ENCODE measurements around the gene BARX2.

The BARX2 gene

DNA sequence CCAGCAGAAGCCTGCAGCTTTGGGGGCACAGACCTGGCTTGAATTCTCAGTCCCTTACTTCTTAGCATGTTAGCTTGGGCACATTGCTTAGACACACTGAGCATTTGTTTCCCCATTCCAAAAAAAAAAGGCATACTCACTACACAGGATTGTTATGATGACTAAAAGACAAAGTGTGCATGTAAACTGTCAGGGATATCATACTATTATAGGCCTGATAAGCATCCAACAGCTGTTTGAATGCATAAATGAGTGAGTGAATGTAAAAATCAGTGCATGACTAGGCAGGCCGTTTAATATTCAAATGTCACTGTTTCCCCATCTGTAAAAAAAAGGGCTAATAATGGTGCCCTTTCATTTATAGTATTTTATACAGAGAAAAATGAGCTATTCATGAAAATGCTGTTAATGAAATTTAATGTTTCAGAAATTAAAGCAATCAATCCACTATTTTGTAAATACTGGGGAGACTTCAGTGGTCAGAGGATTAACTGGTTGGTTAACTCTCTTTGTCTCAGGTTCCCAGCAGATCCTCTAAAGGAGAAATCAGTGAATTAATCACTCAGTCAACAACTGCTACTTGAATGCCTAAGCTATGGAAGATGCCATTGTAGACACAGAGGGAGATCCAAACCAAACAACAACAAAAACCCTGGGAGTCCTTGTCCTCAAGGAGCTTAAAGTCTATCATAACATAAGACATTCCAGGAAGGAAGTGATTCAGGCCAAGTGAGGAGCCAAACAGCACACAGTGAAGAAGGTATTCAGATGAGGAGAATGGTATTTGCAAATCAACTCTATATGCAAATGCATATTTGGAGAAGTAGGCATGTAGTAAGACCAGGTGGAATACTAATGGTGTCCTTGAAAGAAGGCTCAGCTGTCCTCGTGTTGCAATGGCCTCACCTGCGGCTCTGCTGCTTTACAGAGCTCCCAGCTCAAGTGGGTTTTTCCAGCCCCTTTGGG lies 26.8 kb downstream of the BARX2 start:
- no peak for DNase-seq

DNA sequence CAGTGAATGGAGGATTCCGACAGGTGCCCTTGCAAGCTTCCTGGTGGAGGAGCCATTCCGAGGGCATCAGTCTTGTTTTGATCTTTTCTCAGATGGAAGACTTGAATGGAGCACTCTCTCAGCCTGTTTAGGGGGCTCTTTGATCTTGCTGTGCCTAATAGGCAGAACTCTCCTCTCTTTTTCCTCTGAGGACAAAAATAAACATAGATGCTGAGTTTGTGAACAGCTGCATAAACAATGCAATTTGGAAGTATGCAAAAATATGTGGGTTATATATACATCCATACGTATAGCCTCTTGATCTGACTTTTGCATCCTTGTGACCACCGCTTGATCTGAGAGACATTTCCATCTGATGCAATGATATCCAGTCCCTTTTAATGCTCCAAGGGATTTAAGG lies 29.1 kb downstream of the BARX2 start:
- no peak for DNase-seq

DNA sequence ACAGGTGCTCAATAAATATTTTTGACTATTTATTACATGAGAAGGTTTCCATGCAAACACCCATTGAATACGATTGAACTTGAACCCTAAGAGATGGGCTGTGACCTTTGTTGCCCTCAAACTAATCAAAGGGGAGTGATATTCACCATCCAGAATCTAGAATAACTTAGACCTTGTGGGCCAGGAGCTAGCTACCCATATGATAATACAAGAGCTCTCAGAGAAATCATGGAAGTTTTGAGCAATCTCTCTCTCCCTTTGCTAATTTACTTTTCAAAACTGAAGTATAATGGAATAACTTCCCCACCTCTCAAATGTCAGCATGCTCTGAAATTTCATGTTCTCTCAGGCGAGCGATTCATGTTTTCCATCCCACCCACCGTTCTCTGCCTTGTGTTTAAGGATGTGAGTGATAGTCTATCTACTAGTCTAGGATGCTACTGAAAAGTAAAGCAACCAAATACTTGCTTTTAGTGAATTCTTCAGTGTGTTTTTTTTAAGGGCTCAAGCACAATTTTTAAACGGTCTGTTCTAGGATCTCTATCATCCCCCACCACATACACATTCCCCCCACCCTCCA lies 33.3 kb downstream of the BARX2 start:
- DNase-seq = no peak

DNA sequence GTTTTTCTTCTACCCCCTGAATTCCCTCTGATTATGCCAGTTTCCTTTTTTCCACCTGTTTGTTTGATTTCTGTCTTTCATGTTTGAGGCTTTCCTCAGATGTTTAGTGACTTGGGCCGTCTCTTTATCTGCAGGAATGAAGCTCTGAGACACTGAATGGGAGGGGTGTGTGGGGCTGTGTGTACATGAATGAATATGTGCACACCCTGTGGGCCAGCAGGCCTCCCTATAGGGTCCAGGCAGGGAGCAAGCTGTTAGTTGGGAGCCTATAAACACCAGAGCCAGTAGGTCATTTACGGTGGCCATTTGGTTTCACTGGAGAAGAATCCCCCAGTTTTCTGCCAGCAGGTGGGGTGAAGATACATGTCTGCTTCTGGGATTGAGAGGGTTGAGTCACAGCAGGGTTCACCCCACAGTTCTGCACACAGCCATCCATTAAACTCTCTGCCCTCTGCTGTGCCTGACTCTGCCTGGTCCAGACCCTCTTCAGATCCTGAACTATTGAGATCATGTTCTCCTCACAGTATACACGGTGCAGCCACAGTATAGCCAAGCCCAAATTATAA lies 34.8 kb downstream of the BARX2 start:
- no peak for DNase-seq

DNA sequence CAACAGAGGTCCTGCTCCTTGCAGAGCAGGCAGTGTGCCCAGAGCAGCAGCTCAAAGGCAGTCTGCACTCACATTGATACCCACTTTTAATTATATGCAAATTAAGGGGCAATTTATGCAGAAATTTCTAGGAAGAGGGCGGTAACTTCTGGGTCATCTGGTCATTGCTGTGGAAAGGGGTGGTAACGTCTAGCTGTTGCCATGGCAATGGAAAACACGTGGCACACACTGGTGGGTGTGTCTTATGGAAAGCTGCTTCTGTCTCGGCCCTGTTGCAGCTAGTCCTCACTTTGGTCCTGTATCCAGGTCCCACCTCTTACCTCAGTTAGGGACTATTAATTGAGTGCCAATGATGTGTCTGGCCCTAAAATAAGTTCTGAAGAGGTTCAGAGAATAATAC lies 36.8 kb downstream of the BARX2 start:
- DNase-seq = no peak

DNA sequence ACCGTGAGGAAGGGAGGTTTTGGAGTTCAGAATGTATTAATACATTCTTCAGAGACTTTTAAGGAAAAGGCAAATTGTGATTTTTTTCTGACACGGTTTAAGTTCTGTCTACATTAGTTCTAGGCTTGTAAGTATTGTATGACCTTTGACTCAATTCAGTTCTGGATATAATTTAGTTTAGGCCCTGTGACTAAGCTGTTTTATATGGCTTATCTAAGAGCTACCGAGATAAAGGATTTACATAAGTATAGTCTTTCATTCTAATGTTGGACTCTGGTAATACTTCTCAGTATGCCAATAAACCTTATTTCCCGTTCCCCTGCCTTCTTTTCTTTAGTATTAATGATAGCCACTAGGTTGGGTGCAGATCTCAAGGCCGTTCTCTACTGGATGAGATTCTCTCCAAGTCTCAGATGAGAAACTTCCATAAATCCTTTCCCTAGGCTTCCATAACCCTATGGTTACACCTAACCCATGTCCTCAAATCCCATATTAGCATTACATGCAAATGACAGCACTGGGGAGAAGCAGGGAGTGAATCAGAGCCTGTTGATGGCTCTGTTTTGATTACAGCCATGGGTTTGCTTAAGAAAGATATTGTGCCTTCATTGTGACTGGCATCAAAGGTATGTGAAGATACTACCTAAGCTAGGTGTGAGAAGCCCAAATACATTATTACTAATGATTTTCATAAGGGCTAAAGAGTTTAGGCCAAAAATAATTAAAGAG lies 38.7 kb downstream of the BARX2 start:
- DNase-seq = no peak

DNA sequence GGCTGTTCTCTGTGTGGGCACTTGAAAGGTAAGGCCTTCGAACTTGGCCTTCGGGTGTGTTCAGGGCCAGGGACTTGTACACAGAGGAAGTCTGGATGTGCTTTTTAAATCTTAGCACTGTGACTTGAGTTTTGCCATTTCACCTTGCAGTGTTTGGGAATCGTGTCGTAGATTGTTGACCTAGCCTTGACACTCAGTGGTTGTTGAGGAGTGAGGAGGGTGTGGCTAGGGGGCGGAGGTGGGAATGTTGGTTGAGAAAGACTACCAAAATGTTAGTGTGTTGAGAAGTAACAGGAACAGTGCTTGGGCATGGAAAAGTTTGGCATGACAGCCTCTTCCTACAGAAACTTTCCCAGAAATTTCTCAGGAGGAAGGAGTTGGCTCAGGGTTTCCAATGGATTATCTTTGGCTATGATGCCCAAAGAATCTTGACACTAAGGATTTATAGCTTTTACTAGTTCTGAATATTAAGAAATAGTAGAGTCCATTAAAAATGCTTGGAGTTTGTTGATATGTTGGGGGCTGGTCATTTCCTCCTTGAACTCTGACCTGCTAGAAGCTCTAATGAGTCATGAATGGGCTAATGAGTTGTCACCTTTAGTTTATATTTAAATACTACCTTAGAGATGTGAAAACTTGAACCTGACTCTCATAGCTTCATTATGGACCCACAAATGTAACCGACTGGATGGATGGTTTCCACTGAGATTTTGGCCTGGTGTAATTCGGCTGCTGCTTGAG lies 40.6 kb downstream of the BARX2 start:
- no peak for DNase-seq

DNA sequence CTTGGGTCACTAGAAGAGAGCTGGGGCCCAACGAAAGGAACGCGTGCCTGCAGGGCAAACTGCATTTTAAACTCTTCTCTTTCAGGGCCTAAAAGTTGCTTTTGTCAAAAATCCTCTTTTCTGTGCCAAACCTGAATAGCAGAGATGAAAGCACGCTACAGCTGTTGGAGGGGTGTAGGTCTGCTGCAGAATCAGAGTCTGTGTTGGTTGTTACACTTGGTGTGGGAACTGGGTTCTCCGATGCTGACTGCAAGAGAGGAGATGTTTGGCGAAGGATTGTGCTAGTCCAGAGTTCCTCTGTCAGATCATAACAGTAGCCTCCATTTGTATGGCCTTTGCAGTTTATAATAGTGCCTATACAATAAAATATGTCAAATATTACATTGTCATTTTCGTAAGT lies 41.8 kb downstream of the BARX2 start:
- DNase-seq = no peak

DNA sequence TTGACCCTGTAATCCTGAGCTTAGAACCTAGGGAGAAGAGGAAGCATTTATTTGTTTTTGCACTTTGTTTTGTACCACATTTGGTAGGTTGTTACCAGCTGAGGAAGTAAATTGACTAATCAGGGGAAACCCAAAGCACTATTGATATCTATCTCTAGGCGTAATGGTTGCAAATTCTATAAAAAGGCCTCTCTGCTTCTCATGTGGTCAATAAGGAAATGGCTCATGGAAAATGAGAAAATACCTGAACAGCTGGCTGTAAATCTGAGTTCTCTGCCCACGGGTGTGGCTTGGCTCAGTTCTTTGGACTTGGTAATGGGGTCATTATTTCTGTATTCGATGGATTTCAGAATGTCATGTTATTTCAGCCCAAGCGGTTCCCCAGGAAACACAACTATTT lies 42.4 kb downstream of the BARX2 start:
- DNase-seq = no peak

DNA sequence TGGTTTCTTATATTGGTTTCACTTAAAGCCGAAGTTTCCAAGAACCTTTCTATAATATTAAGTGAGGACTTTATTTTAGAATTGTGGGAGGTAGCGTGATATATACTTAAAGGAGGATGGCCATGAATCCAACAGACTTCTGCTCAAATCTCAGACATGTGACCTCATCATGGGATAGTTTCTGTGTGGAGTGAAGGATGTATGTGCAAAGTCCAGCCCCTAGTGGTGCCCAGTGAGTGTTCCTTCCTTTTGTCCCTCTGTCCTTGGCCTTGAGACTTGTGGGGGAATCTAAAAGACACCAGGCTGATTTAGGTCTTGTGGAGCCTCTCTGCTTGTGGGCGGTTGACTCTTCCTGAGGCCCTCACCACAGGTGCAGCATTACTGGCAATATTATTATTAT lies 43.7 kb downstream of the BARX2 start:
- no peak for DNase-seq

DNA sequence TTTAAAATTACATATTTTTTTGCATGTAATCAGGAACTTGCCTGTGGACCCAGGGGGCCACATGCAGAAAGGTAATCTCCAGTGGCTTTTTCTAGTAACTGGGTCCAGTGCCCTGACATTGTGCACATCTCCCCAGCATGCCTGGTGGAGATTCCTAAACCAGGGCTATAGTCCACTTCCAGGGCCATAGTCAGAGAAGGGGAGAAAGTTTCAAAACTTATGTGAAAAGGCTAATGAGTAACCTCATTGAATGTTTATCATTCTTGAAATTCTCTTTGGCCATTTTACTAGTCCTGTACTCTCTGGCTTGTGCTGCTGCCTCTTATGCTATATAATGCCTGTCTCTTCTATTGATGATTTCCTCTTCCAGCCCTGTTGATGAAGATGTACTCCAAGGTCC lies 47.8 kb downstream of the BARX2 start:
- DNase-seq = no peak

DNA sequence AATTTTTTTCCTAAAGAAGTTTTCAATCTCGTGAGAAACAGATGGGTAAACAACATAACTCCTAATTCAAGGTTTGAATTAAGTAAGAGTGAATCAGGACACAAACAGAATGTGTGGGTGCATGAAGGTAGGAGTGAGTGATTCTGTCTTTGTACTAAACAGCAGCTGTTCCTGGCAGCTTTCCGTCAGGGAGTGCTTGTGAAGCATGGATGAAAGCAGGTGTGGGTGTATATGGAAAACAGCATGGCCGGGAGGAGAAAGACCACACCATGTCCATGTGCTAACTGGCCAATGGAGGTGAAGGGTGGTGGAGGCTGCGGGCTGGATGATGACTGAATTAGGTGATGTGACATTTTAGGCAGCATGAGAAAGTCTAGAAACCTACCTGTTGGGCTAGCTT lies 49.6 kb downstream of the BARX2 start:
- DNase-seq = no peak

DNA sequence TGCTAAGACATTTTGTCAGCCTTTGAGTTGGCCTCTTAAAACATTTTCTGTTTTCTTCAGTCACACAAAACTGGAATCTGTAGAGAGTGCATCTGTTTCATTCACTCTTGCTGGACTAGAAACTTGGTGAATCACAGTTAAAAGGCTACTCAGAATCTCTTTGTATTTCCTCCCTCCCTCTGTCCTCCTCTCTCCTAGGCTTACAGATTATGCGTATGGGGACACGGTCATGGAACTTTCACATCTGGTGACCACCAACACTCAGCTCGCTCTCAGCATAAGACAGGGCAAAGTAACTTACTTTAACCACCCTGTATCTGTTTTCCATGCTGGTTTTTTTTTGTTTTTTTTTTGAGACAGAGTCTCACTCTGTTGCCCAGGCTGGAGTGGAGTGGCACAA lies 50.4 kb downstream of the BARX2 start:
- no peak for DNase-seq

DNA sequence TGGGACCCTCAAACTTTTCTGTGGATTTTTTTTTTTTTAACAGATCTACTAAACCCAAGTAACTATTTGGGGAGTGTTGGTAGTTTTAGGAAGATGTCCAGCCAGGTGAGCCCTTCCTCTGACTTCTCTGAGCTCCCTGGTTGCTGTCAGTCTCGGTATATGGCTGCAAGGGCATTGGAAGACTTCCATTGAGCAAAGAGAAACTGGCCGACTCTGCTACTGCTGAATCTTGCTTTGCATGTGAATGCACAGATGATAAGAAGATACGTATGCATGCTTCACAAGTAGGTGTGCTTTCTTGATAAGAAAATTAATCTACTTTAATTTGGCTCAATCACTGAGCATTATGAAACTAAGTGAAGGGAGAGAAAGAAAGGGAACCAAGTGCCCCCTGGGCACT lies 51.1 kb downstream of the BARX2 start:
- DNase-seq = no peak

DNA sequence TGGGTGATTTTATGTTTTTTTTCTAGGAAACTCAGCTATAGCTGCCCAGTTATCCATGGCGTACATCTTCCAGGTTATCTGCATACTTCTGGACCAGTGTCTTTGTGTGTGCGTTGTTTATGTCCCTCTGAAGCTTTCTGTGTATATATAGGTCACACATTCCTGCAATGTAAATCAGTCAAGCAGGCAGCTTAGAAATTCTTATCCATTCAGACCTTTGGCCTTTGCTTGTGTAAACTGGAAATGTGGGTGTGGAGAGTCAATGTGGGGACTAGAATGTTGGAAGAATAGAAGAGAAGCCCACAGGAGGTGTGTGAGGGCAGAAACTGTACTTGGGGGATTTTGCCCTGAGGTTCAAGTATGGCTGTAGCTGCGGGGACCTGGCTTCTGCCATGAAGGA lies 51.7 kb downstream of the BARX2 start:
- no peak for DNase-seq

DNA sequence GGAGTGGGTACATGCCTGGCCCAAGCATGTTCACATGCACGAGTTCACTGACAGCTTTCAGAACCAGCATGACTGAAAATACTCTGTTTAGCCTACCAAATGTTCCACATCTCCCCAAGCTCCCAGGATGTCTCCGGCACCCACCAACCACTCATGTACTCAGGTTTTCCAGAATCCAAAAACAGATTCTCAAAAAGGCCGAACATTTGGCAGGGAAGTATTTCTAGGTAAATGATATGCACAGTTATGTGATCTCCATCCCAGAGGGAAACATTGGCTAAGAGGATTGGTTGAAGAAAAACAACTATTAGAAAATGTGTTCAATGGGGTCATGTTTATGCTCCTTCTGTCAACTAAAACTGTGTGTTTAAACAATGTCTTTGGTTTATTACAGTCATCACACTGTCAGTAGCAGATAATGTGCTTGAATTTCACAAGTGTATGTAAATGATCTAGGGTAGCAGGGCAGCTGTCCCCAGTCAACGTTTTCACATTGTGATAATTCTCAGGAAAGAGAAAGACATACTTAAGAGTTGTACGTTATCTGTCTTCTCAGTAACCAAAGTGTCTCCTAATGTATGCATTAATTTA lies 52.3 kb downstream of the BARX2 start:
- DNase-seq = no peak

DNA sequence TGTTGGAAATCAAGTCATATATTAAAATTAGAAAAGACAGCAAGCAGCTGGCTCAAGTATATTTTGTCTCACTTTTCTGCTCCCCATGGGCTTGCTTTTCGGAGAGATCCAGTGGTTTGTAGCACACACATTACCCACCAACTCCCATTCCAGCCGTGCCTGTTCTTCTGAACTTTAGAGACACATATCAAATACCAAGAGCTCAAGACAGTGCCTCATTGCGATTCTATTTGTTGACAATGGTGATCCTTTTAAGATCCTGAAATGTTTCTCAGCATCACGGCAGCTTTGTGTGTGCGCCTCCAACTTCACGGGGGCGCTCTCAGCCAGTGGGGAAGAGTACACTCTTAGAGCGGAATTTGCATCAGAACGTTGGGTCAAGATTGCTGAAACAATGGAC lies 52.9 kb downstream of the BARX2 start:
- DNase-seq = no peak

DNA sequence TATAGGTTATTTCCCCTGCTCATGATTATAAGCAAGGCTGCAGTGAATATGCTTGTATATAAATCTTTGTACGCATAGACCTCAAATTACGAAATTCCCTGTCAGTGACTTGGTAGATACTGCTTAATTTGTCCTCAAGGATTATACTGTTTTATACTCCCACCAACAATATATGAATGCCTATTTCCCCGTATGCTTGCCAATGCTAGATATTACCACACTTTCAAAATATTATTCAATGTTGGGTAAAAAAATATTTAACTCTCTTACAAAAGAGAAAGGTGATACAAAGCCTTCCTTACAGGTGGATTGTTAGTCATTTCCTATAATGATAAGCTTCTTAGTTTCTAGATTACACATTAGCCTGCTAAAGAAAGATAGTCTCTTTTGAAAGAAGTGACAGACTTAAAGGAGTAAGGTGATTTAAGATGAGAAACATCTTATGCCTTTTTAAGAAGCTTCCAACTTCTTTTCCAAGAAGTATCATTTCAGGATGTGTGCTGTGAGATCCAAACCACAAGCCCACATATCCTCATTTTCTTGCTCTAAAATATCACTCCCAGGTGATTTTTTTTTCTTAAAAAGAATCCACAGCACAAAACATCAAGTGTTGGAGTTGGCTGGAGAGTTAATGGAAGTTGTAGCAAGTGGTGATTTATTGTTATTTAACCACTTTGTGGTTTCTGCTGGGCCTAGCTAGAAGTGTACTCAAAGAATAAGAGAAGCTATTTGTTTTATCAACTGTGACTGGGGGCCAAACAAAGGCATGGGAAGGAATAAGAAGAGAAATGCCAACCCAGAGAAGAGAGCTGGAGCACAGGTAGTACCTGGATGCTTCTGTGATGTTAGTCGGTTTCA lies 59.2 kb downstream of the BARX2 start:
- DNase-seq = no peak

DNA sequence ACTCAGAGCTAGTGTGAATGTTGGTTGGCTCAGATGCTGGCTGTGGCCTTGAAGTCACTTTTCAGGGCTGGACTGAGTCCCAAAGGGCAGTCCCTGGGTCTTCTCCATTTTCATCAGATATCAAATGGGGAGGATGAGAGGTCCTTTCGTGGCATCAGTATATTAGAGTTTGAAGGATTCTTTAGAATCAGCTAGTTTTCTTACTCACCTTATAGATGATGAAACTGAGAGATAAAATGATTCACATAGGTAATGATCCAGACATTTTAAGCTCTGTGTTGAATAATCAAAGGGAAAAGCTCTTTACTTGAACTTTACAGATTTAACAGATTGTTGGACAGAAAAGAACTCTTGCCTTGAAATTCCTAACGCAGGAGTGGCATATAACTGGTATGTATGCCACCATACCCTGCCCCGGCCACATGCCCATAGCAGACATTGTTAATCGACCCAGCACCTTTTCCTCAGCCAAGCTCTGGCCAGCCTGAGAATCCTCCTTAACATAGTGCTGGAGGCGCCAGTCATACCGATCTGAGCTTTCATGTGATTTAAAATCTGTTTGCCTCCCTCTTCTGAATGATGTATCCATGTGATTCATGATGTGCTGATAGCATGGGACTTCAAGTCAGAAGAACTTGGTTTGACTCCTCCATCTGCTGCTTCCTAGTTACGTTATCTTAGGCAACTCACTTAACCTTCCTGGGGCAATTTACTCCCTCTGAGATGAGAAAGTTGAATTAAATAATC lies 60.0 kb downstream of the BARX2 start:
- no peak for DNase-seq

DNA sequence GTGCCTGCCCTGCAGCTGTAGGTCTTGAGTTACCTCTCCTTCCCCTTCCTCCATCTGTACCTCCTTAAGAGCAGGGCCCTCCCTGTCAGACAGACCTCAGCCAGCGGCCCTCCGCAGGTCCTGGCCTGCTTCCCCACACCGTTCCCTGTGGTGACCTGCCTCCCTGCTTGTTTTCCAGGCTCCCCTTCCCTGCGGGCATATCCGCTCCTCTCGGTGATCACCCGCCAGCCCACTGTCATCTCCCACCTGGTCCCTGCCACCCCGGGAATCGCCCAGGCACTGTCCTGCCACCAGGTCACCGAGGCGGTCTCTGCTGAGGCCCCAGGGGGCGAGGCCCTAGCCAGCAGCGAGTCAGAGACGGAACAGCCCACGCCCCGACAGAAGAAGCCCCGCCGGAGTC lies 60.9 kb downstream of the BARX2 start:
- no peak for DNase-seq
